GM19239 (cell line): ENCODE measurements around the gene ERCC4.
"Not testable (repeated sequence)": the region's sequence is repeated elsewhere in the genome, so short reads cannot be mapped to it uniquely, and the experiment has no call there.

Experiments
- DNase-seq: peaks from one replicate; pipeline ENCODE4 v3.0.0; 2011; ENCODE audit warnings: low spot score; ENCODE audit not compliant: insufficient read length
- FAIRE-seq: peaks from 2 replicates; lab custom pipeline; 2011; peaks lifted over from hg19 to GRCh38; lab: Jason Lieb, UNC

ERCC4 gene

DNA sequence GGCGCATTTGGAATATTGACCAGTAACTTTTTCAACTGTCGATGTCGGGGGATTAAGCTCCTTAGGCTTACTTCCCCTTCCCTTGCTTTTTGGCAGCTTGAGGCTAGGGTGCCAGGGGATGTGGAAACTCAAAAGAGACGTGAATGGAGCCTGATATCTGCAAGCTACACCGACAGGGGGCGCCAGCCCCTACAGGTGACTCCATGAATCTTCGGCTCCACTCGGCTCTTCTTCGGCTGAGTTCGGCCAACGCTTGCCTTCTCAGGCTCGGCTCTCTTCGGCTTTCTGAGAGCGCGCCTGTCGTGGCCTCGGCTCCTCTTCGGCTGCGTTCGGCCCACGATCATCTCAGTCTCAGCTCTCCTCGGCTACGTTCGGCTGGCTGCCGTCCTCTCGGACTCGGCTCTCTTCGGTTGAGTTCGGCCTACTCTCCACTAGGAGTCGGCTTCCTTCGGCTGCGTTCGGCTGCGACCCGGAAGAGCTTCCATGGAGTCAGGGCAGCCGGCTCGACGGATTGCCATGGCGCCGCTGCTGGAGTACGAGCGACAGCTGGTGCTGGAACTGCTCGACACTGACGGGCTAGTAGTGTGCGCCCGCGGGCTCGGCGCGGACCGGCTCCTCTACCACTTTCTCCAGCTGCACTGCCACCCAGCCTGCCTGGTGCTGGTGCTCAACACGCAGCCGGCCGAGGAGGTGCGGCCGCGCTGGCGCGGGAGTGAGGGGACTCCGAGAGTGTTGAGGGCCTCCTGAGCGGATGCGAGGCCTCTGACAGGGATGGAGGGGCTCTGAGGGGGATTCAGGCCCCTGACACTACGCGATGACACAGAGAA, at the start of gene ERCC4:
TSS of gene ERCC4 (plus strand) at position 472 of the 827 bp plus-strand sequence. CDS start at position 484, 12 bp downstream.
- FAIRE-seq, result peak; percentile 99
- peak; percentile 89 for DNase-seq

DNA sequence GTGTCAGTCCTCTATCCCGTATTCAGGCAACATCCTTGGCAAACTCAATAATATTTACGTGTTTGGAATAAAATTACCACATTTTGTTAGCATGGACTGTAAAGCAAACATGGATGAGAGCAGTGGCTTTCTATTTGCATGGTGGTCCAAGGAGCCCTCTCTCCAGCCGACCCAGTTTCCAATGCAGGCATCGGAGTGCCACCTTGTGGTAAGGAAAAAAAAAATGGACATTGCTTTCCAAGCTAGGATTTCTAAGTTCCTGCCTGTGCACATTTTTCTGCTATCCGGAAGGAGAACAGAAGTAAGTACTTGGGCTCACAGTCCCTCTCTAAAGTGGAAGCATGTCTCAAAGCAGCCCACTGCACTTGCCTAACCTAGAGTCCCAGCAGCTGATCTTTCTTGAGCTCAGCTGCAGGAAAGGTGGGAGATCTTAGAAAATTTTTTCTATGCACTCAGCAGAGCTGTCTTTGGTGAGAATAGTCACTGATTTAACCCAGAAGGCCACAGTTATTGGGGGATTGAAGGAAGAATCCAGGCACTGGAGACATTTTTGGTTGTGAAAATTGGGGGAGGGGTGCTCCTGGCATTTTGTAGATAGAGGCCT, 46.0 kb upstream of the ERCC4 start:
- FAIRE-seq, result no peak
- no peak for DNase-seq

DNA sequence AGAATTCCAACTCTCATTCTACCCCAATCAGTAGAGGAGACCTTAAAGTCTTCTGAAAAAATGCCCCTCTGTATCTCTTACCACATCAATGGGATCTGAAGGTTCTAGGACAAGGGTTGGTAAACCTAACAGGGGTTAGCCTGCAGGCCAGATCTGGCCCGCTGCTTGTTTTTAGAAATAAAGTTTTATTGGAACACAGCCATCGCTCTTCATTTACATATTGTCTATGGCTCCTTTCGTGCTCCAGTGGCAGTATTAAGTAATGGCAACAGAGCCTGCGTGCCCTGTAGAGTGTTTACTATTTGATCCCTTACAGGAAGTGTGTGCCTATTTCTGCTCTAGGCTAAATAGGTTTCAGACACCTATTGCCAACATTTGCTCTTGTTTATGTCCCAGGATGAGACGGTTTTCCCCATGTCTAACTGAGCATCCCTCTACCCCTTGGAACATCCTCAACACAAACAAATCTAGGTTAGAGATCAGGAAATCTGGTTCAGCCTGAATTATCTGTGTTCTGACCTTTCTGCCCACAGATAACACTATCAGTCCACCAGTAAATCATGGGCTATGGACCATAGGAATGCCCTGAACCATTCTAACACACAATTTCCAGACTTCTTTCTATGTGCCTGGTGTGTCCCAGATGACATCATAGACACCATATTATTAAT, 44.2 kb upstream of the ERCC4 start:
- FAIRE-seq (no peak), DNase-seq (no peak)

DNA sequence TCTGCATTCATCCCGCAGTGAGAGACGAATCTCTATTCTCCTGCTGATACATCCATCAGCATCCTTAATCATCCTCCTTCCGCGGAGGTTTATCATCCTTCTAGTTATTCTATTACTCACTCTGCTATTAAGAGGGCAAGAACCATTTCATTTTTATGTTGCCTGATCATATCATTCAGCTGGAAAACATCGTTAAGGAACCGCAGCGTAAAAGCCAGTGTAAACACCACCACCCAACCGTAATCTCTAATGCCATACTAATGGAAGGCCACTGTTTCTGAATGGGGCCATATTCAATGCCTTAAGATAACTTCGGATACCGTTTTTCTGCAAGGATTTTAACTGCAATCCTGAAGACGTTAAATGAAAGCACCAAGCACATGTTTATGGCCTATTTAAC, 36.7 kb upstream of the ERCC4 start:
- DNase-seq (no peak), FAIRE-seq (no peak)

DNA sequence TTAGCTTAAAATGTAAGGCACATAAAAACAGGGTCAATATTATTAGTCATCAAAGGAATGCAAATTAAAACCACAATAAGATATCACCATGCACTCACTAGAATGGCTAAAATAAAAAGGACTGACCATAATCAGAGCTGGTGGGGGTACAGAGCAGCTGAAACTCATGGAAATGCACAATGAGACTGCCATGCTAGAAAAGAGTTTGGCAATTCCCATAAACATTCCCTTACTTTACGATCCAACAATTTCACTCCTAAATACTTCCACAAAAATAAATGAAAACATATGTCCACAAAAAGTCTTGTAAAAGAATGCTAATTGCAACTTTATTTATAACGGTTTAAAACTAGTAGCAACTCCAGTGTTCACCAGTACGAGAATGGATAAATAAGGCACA, 36.1 kb upstream of the ERCC4 start:
- FAIRE-seq (no peak), DNase-seq (no peak)

DNA sequence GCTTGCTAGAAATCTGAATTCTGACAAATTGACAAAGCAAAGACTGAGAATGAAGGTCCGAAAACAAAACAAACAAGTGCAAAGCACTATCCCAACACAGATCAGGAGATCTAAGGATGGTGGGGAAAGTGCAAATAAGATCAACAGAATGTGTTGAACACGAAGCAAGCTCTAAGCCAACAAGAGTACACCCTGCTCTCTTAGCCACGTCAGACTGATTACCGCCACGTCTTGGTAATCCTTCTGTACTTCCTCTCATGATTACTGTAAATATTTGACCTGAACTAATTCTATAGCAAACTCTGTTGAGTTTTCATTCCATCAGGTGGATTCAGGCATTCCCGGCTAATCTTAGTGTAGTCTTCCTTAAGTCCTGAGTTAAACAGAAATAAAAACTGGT, 34.3 kb upstream of the ERCC4 start:
- FAIRE-seq, result no peak
- DNase-seq, result no peak

DNA sequence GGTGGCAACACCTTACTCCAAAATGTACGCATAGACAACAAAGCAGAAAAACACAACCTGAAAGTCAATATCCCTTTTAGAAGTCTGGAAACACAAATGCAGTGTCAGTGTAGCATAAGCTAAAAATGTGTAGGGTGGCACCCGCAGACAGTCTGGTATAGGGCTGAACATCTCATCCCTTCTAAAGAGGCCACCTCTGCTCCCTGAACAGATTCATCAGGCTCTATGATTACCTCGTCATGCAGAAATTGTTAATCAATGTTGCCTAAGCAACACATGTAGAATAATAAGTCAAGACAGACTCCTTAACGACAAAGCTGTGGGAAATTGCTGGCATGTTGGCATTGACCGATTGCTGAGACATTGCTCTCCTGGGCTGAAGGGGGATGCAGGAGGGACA, 33.3 kb upstream of the ERCC4 start:
- no peak for DNase-seq
- no peak for FAIRE-seq

DNA sequence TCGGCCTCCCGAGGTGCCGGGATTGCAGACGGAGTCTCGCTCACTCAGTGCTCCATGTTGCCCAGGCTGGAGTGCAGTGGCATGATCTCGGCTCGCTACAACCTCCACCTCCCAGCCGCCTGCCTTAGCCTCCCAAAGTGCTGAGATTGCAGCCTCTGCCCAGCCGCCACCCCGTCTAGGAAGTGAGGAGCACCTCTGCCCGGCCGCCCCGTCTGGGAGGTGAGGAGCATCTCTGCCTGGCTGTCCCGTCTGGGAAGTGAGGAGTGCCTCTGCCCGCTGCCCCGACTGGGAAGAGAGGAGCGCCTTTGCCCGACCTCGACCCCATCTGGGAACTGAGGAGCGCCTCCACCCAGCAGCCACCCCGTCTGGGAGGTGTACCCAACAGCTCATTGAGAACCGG, 30.6 kb upstream of the ERCC4 start:
- not testable (repeated sequence) for FAIRE-seq, DNase-seq

DNA sequence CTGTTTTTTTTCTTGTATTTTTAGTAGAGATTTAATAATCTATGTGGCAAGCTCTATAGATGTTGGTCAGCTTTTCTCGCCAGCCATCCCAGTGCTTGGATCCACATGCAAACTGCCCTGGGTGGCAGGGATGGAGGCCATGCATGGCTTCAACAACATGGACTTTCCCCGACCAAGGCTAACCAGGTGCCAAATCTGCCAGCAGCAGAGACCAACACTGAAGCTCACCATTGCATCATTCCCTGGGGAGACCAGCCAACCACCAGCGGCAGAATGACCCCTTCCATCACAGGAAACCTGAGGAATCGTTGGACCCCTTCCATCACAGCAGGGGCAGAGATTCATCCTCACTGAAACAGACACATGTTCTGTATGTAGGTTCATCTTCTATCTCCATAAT, 27.7 kb upstream of the ERCC4 start:
- DNase-seq, result no peak
- no peak for FAIRE-seq

DNA sequence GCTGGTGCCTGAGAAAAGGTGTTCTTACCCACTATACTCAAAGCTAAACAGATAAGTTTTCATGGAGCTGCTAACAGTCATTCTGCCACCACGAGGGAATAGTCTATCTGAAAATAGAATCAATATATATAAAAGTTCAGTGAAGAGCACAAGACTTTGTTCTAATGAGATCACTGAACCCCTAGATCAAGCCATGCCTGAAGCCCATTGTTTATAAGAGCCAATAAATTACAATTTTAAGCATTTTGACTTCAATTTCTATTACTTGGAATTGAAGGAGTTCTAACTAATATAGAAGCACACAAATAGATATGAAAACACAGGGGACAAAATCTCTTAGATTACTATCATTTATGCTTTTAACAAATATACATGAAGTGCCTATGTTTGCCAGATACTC, 24.4 kb upstream of the ERCC4 start:
- FAIRE-seq, result no peak
- DNase-seq, result no peak

DNA sequence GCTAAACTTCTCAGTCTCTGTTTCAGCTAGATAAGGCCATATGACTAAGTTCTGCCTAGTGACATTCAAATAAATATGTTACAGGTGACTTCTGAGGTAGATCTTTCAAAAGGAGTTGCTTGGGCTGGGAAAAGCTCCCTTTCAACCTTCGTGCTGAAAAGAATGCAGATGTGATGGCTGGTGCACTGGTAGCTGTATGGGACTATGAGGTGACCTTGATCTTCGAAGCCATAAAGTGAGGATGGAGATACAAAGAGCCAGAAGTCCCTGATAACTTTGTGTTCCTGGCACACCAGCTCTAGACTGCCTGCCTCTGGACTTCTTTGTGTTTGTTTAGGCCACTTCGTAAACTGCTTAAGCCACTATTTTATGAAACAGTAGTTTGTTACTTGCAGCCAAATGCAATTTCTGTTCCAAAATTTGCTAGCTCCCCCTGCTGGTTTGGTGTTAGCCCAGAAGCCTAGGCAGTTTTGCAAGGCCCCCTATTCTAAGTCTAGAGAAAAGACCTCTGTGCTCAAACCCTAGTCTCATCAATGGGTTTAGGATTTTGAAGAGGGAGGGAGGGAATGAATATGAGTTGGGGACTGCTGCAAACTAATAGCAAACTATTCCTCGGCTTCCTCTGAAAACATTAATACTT, 23.3 kb upstream of the ERCC4 start:
- DNase-seq, result no peak
- FAIRE-seq, result no peak

DNA sequence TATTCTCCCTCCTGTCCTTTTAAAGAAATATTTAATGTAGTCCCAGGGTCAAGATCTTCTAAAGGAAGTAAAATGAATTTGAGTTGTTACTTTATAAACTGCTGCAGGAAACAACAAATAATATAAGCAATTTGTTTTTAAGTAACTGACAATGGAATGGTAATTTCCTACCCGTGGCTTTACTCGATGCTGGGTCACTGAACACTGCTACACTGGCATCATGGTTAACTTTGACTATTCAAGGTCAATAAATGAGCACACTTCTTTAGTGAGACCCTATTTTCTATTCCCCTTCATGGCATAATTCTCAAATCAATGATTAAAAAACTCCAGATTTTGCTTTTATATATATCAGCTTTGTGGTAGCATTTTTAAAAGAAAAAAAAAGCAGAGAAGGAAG, 22.1 kb upstream of the ERCC4 start:
- no peak for FAIRE-seq

DNA sequence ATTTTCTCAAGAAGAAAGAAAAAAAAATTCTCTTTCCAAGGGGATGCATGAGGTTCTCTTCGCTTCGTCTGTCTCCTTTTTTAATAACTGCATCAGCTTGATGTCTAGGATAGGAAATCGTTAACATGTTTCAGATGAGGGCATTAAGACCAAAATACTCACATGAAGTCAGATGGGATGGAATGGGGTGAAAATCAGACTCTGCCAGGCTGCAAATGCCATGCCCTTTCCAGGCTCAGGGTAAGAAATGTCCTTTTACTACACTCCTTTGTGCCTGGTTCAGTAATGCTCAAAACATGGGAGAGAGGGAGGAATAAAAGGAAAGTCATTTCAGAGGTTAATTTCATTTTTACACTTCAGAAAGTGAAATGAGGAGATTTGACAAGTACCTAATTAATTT, 21.7 kb upstream of the ERCC4 start:
- DNase-seq (no peak), FAIRE-seq (no peak)

More for the DNA sequence above, 22.1 kb upstream of the ERCC4 start:
- no peak for DNase-seq

DNA sequence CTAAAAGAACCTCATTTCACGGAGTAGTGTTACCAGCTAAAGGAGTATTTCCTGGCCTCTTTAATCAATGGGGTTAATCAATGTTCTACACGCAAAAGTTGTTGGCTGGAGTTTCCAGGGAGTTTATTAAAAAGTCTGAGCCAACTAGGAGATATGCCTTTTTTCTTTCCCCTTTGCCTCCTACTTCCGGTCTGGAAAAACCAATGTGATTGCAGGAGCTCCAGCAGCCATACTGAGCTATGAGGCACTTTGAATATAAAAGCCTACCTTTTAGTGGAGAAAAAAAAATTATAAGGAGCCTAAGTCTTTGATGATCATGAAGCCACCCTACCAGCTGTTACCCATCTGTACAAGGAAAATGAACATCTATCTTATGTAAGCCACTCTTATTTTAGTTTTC, 17.9 kb upstream of the ERCC4 start:
- FAIRE-seq (no peak), DNase-seq (no peak)

DNA sequence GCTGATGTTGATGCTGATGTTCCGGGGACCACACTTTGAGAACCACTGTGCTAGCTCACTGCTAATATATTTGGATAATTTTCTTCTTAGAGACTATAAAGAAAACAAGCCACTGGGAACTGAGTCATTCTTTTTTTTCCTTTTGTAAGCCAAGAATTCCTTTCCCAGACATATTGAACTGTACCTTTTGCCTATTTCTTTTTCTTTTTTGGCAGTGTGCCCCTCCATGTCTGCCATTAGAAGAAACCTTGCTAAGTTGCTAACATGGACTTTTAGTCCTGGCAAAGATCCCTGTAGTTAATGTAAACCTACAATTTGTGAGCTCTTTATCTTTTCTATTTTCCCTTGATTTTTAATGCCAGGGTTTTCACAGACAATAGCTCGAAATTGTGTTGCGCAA, 17.3 kb upstream of the ERCC4 start:
- DNase-seq (no peak), FAIRE-seq (no peak)

DNA sequence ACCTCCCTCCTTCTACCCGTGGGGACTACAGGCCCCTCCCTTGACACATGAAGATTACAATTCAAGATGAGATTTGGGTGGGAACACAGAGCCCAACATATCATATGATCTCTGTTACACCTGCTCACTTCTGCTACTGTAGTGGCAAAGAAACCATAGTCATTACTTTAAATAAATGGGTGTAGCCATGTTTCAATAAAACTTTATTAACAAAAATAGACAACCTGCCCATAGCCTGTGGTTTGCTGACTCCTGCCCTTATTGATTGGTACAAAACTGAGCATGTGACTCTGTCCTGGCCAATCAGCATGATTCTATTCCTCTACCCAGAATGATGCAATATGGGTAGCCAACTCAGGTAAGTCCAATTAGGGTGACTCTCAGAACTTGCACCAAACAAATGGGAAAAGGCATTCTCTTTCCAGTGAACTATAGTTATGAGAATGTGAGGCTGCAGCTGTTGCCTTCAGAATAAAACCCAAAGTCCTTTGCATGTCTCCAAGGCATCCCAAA, 15.7 kb upstream of the ERCC4 start:
- FAIRE-seq, result no peak

DNA sequence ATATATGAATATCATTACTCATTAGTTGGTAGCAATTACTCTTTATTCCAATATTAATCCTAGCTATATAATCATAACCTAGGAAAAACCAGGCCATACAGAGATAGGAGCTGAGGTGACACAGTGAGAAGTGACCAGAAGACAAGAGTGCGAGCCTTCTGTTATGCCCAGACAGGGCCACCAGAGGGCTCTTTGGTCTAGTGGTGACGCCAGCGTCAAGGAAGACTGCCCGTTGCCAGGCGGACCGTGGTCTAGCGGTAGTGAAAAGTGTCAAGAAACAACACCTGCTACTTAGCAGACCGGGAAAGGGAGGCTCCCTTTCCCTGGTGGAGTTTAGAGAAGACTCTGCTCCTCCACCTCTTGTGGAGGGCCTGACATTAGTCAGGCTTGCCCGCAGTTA, 15.1 kb upstream of the ERCC4 start:
- not testable (repeated sequence) for FAIRE-seq, DNase-seq

More for the DNA sequence above, 15.7 kb upstream of the ERCC4 start:
- no peak for DNase-seq

DNA sequence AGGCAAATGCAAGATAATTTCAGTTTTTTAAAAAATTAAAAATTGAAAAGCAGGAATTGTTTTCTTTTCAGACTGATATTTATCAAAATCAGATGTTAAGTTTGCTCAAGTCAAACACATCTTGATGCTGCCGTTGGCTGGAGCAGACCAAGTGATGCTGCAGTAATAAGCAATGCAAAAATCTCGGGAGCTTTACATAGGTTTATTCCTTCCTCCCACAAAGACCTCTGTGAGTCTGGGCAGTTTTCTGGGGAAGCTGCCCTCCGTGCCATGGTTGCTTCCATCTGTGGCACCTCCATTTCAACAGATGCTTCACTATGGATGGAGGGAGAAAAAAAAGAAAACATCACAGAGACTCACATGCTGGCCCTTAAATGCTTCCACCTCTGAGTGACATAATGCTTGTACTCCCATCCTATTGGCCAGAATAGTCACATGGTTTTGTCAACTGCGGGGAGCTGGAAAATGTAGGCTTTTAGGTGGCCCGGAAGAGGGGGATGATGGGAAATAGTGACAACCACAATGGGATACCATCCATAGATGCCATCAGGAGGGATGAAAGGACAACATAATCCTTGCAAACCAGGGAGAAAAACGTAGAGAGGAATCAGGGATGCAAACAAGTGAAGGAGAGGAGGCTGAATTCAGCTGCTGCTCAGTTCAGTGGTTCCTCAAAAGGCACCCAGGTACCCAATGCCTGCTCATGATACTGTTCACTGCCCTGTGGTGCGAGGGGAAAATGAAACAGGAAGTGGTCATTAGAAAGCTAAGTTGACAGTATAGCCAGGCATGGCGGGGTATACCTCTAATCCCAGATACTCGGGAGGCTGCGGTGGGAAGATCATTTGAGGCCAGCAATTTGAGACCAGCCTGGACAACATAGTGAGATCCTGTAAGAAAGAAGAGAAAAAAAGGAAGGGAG, 13.5 kb upstream of the ERCC4 start:
- FAIRE-seq, result no peak

DNA sequence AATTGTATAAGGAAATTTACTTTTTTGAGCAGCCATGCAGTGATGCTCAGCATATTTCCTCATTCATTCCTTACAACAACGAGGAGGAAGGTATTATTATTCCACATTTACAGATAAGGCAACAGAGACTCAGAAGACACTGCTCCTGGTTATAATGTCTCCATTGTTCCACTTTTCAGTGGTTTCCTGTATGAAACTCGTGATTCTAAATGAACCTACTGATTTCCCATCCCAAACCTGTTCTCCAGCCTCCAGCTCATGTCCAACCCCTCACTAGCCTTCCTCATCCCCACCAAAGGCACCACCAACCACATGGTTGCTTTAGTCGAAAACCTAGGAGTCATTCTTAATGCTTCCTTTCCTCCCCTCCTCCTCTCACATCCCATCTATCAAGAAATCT, 12.5 kb upstream of the ERCC4 start:
- FAIRE-seq (no peak), DNase-seq (no peak)

More for the DNA sequence above, 13.5 kb upstream of the ERCC4 start:
- no peak for DNase-seq

DNA sequence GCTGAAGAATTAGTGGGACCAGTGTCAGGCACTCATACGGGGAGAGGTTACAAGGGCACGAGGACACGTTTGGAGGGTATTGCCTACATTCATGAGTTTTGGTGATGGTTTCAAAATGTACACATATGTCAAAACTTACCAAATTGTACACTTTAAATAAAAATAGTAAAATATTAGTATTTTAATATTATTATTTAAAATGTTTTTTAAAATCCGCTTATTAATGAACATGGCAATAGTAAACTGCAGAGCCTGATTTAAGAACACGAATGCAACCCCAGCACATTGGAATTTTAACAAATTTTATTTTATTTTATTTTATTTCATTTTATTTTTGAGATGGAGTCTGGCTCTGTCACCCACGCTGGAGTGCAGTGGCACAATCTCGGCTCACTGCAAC, 10.9 kb upstream of the ERCC4 start:
- FAIRE-seq (no peak), DNase-seq (no peak)
